Adrenal gland (tissue), 12 donors: ENCODE measurements around the gene PPP1R3E. TPM values are rescaled to one million over a fixed set of nuclear protein-coding genes. Genes with fewer than 3 reads are reported as not detected.
A peak's percentile ranks its signal among the peaks of the same experiment; 100 is the strongest.

Source experiments
- DNase-seq, 7 donors: peaks; one replicate each; pipeline ENCODE4 v3.0.0-alpha.2; 2019 to 2020
- H3K27ac ChIP-seq, 5 donors: fragments of 200-600 bp; sonication (generic) in 4 of 5; 1 replicate in 3 of 5; 2 replicates in 2 of 5; pipeline versions ENCODE4 v1.5.1 to v1.8.0; 2016 to 2020; ENCODE audit warnings: mild to moderate bottlenecking in 1 of 5
- H3K27me3 ChIP-seq: fragments of 200-600 bp; 2 replicates; pipeline ENCODE4 v1.8.0; 2021
- H3K36me3 ChIP-seq, 2 donors: fragments of 200-600 bp; replicated peaks in 1 of 2; 1 replicate in 1 of 2; 2 replicates in 1 of 2; pipeline versions ENCODE4 v1.5.1 to v1.8.0; 2018 to 2022
- H3K4me1 ChIP-seq, 2 donors: fragments of 200-600 bp; replicated peaks in 1 of 2; 1 replicate in 1 of 2; 2 replicates in 1 of 2; pipeline versions ENCODE4 v1.5.1 to v1.8.0; 2018 to 2021
- H3K4me3 ChIP-seq, 4 donors: fragments of 200-600 bp; sonication (generic) in 3 of 4; one replicate each; pipeline ENCODE4 v1.5.1; 2016 to 2018
- H3K9me3 ChIP-seq, 3 donors: fragments of 200-600 bp; sonication (generic) in 1 of 3; replicated peaks in 1 of 3; 1 replicate in 2 of 3; 2 replicates in 1 of 3; pipeline versions ENCODE4 v1.5.1 to v1.8.0; 2016 to 2021
- POLR2A ChIP-seq, 2 donors: fragments of 450-650 bp; IDR thresholded peaks; one replicate each; pipeline ENCODE4 v1.6.1; 2017; ENCODE audit warnings: antibody characterized with exemption in 2 of 2, mild to moderate bottlenecking in 2 of 2, moderate library complexity in 1 of 2
- WGBS, 4 donors: extraction: QIAGEN DNeasy Blood & Tissue Kit in 2 of 4; methylation state at CpG; one replicate each; pipeline versions ENCODE4 v1.1.5 to v1.1.7; 2013 to 2017; 5-methylcytosine and 5-hydroxymethylcytosine counted together
- intact Hi-C, 2 donors: fragments of 100-400 bp; cut with DNase I; formaldehyde crosslinking; loops; one replicate each; pipeline versions ENCODE4 v1.14.1 to v1.15.0; 2022 to 2023
- polyA plus RNA-seq, 3 donors: library from polyadenylated mRNA; stranded (reverse); fragments of 200-250 nt in 2 of 3; fragments of 350-450 nt in 1 of 3; fragmentation: Illumina TruSeq in 1 of 3; extraction: RNeasy Lipid Tissue Mini Kit (QIAGEN cat#74804) in 1 of 3; gene quantifications; one replicate each; pipeline ENCODE4 v1.2.3, GENCODE V29; 2013 to 2014
- total RNA-seq, 9 donors: library from RNA; depleted of rRNA in 4 of 9; stranded (reverse); fragments of >200 nt in 4 of 9; fragments of 120-200 nt in 1 of 9; fragmentation: NEBNext Ultra II Directional in 1 of 9; extraction: Animal tissue kit (Norgen Biotek cat#: 25700) in 1 of 9; gene quantifications; one replicate each; pipeline versions ENCODE4 v1.1.0 to v1.2.4, GENCODE V29; 2013 to 2023
- TF ChIP-seq, protein P1 (sequence below), 6 experiments: fragments of 450-650 bp in 4 of 6; fragments of 200-600 bp in 2 of 6; sonication (generic) in 1 of 6; IDR thresholded peaks; 1 replicate in 5 of 6; 2 replicates in 1 of 6; pipeline versions ENCODE4 v1.5.1 to v1.8.0; 2016 to 2021; ENCODE audit warnings: antibody characterized with exemption in 6 of 6, mild to moderate bottlenecking in 2 of 6, moderate library complexity in 1 of 6
- donor health status: healthy with polysubstance abuse.
- donor health status: Bipolar disorder and iron deficiency.
- donor health status: DM: yes; HTN: yes; CAD: no.
- donor health status: DM: no; HTN: no; CAD: no.
- donor health status: DM: no; HTN: no; CAD: no.
- donor health status: DM: yes; HTN: yes; CAD: no.

PPP1R3E gene
- total and polyA plus RNA-seq, 12 donors, result 2.2 to 82.8 (median 13.4) TPM

DNA sequence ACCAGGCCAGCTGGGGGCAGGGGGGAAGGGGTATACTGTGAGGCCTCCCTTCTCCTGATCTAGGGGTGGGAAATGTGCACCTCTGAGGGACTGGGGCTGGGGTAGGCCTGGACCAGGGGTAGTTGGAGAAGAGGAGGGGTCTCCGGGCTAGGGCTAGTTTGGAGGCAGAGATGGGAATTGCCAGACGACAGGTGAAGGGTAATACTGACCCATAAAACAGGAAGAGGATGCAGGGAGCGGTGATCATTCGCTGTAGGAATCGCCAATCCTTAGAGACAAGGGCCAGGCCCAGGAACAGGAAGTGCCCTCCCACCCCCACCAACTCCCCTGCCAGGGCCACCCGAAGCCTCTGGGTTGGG lies 45.6 kb upstream of the PPP1R3E start:
- Histone ChIP-seq H3K36me3 (no peaks in the 10 kb centered on the region), H3K4me3 (no peak overlapping the region), H3K27me3 (peaks cover 7% of the 10 kb centered on the region), H3K4me1 (peaks cover 5 to 14% of the 10 kb centered on the region in 2 donors), H3K9me3 (no peaks in the 10 kb centered on the region), H3K27ac (no peak overlapping the region)
- 85 to 90% (median 89%) methylated on average over 6 of the region's 6 CpGs for WGBS, 4 donors
- TF ChIP-seq, protein P1, sequence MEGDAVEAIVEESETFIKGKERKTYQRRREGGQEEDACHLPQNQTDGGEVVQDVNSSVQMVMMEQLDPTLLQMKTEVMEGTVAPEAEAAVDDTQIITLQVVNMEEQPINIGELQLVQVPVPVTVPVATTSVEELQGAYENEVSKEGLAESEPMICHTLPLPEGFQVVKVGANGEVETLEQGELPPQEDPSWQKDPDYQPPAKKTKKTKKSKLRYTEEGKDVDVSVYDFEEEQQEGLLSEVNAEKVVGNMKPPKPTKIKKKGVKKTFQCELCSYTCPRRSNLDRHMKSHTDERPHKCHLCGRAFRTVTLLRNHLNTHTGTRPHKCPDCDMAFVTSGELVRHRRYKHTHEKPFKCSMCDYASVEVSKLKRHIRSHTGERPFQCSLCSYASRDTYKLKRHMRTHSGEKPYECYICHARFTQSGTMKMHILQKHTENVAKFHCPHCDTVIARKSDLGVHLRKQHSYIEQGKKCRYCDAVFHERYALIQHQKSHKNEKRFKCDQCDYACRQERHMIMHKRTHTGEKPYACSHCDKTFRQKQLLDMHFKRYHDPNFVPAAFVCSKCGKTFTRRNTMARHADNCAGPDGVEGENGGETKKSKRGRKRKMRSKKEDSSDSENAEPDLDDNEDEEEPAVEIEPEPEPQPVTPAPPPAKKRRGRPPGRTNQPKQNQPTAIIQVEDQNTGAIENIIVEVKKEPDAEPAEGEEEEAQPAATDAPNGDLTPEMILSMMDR (IDR thresholded peaks at IDR 0.05), result no peak
- no peak for TF ChIP-seq POLR2A (IDR thresholded peaks at IDR 0.05)
- intact Hi-C loops, result loop anchor here in 1 of 2 donors (10.0 kb wide), 1 partner anchor 117 kb away; the partner anchor contains the start of gene NGDN
- DNase-seq, result peak in 1 of 7 donors; percentile 39

- H3K4me1 ChIP-seq, result peaks cover 5 to 11% of the 10 kb centered on the region in 2 donors
- TF ChIP-seq POLR2A (IDR thresholded peaks at IDR 0.05), result no peak
- TF ChIP-seq, protein P1 (IDR thresholded peaks at IDR 0.05), result no peak
- no peak overlapping the region for H3K27ac ChIP-seq
- intact Hi-C loops, result loop anchor here in 1 of 2 donors (10.0 kb wide), 1 partner anchor 117 kb away; the partner anchor contains the start of gene NGDN
- H3K4me3 ChIP-seq, result no peak overlapping the region
- peak in 1 of 7 donors; percentile 42 for DNase-seq
- no peaks in the 10 kb centered on the region for H3K36me3 ChIP-seq
- peaks cover 7% of the 10 kb centered on the region for H3K27me3 ChIP-seq
- H3K9me3 ChIP-seq, result no peaks in the 10 kb centered on the region
- 93 to 97% (median 95%) methylated on average over 17 to 19 of the region's 19 CpGs for WGBS, 4 donors
These were observed 45.0 kb upstream of the PPP1R3E start for GRCh38 chr14:23347406-23348296.

- Histone ChIP-seq H3K4me1 (peaks cover 1 to 3% of the 10 kb centered on the region in 2 donors), H3K36me3 (no peaks in the 10 kb centered on the region), H3K4me3 (no peak overlapping the region), H3K27ac (no peak overlapping the region), H3K9me3 (no peaks in the 10 kb centered on the region), H3K27me3 (peaks cover 5% of the 10 kb centered on the region)
- intact Hi-C loops, result loop anchor here in 1 of 2 donors (10.0 kb wide), 1 partner anchor 118 kb away; the partner anchor contains the start of gene NGDN
- TF ChIP-seq, protein P1 (IDR thresholded peaks at IDR 0.05), result no peak
- no peak for TF ChIP-seq POLR2A (IDR thresholded peaks at IDR 0.05)
- WGBS, 4 donors, result 76 to 85% (median 84%) methylated on average over 7 to 27 of the region's 27 CpGs
- DNase-seq, result no peak
These were observed 44.2 kb upstream of the PPP1R3E start for GRCh38 chr14:23346693-23347405.
